MV-4-11 (cell line): Measurements from ENCODE around the gene FTO.

Experiments used
- DNase-seq: peaks from one replicate; lab custom pipeline; 2025; lab: John Stamatoyannopoulos, UW

The FTO gene

GRCh38 chr16:53900667-53901066 lies 196.7 kb downstream of the FTO start:
- DNase-seq: no peak

DNA sequence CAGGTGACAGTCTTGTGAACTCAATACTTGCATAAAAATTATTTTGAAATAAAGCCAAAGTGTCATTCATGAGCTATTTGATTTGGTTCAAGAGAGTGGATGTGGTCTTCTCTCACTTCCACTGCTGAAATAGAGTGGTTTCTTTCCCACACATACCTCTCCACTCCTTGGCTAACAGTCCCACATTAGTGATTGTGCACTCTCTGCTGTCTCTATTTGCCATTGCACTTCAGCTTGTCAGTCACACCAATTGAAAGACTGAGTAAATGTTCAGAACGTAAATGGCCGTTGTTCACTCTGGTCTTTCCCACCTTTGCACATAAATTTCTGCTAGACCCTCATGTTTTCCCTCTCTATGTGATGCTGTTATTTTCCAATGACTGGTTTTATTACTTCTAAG lies 197.5 kb downstream of the FTO start:
- DNase-seq: no peak

DNA sequence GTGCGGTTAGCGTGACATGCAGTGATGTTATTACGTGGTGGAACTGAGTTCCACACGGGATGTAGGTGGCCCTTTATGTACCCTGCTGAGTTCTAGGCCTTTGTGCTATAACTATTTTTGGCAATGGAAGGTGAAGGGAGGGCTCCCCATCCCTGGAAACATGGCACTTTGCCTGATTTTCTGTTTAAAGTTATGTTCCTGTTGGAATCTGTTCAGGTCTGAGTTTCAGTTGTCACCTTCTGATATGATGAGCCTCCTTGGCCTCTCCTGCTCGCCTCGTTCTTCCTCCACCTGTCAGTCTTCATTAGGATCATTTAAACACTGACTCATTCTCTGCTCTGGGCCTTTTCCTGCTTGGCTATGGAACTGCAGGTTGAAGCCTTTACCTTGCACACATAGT lies 200.6 kb downstream of the FTO start:
- no peak for DNase-seq

- DNase-seq: no peak
These were observed 201.1 kb downstream of the FTO start for GRCh38 chr16:53905028-53905427.

- no peak for DNase-seq
These were observed 204.8 kb downstream of the FTO start for GRCh38 chr16:53908731-53909130.

DNA sequence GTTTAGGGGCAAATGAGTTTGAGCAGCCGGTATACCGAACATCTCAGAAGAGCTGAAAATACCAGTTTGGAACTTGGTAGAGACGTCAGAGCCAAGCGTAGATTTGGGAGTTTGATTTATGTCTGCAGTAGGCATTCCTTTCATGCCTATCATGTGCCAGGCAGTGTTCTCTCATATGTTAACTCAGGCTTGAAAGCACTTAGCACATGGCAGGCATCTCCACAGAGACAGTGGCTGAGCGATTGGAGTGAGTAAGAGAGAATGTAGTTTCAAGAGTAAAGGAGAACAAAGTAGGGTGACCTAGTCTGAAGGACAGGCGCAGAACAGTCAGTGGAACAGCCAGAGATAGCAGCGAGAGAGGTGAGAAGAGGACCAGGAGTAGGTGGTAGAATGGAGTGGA lies 207.0 kb downstream of the FTO start:
- DNase-seq: no peak

DNA sequence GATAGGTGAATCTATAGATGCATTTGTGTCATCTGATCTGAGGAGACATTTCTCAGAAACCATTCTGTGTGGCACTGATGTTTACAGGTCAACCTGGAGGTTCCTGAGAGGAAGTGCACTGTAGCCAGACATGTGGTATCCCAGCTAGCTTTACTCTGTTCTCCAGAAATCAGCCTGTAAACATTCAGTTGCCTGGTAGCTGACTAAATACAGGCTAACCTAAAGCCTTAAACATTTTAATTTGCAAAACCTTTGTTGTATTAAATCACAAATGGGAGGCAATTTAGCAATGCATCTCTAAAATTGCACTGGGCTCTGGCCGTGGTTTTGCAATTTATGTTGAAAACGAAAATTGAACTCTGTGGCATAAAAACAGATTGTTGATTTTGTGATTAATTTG lies 207.6 kb downstream of the FTO start:
- peak; percentile 17 for DNase-seq

DNA sequence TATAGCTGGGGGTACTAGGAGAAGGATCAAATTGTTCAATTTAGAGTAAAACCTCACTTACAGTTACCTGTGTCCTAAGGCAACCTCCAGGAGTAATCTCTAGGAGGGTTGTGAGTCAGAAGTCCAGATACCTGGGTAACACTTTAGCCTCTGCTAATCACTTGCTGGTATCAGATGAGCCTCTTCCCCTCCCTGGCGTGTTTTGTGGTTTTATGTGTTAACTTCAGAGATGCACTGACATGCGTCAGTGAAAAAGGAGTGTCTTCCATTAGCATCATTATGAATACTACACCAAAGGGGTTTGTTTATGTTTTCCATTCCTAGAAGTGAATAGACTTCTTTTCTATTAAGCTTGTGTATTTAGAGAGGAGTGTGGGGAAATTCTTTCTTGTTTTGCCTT lies 208.2 kb downstream of the FTO start:
- peak; percentile 2 for DNase-seq

DNA sequence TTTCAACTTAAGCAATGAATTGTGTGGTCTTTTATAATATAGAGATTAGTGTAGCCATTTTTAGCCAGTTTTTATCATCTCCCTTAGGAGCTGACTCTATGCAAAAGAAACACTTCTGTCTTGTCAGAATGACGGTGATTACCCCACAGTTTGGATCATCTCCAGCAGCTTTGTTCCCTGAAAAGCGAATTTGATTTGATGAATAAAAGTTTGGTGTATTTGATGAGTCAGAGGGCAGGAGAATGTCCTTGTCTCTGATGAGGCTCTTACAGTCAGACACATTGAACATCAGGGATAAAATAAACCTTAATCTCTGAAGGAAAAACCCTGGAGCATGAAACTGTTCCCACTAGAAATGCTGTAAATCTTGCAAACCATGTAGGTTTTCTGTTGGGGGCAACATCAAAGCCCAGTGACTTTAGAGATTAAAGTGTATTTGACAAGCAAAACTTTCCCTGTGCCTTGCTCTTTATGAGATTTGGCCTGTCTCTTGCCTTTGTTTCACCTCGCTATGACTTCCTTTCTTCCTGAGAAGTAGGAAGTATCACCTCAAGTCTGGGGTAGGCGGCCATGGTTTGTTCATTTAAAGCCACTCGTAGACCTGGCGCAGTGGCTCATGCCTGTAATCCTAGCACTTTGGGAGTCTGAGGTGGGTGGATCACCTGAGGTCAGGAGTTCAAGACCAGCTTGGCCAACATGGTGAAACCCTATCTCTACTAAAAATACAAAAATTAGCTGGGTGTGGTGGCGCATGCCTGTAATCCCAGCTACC lies 209.3 kb downstream of the FTO start:
- DNase-seq: peak; percentile 55

DNA sequence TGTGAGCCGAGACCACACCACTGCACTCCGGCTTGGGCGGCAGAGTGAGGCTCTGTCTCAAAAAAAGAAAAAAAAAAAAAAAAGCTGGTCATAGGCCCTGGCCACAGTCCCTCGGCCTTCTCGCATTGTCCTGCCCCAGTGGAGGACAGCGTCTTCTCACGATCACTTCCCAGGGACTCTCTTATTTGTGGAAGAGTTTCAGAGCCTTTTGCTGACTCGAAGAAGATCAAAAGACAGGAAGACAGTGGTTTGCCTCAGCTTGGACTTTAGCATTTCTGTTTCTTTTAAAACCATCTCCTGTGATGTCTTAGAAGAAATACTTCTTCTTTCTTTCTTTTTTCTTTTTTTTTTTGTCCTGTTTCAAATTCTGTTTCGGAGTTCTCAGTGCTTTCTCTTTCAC lies 210.0 kb downstream of the FTO start:
- DNase-seq: peak; percentile 21

DNA sequence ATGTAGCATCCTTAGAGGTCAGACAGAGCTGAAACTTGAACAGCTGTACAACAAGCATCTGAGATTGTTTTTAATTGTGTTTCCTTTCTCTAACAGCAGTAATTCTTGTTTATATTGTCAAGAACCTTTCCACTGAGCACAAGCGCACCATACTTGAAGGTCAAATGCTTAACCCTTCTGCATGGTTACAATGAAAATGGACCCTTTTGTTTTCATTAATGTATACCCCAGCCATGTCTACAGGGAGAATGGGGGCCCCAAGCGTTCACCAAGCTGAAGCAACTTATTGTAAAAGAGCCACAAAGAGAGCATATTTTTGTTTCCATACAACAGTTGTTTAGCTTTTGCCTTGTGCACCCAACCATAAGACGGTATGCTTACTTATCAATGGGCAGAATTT lies 210.8 kb downstream of the FTO start:
- no peak for DNase-seq

DNA sequence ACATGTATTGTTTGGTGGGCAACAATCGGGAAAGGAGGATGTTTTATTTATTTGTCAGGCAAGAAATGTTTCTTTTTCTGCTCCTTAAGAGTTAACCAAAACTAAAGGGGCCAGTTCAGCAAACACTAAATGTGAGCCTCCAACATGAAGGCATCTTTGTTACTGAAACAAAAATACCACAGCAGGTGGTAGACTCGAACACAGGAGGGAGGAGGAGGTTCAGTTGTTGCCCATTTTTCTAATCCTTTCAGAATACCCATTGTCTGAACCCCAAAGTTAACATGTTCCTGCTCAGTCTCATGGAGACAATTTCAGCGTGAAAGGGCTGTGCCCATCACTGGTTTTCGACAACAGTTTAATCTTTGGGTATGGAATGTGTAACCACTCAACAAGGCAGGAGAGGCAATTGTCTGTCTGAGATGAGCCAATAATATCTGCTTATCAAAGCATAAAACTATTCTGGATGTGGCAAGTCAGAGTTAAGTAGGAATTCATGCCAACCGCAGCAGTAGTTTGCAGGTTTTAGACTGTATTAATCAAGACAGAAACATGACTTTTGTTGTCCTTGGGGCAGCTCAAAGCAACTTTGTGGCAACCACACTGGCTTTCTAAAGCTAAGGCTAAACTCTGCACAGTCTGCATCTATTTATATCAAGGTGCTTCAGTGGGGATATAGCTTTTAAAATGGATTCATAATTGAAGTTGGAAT lies 211.7 kb downstream of the FTO start:
- DNase-seq: no peak

DNA sequence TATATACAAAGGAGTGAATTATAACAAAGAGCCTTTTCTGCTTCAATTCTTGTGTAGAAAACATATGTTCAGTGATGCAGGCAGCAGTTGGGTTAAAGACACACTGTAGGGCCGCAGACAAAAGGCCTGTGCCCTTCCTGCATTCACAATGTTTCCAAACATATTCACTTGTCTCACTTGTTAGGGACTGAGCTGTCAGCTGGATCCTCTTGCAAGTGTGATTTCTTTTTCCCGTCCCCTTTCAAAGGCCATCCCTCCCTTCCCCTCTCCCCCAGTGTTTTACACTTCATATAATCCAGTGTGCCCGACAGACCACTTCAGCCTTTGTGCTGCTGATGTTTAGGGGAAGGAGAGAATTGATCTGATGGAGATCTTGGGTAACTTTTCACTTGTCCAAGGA lies 217.0 kb downstream of the FTO start:
- no peak for DNase-seq

DNA sequence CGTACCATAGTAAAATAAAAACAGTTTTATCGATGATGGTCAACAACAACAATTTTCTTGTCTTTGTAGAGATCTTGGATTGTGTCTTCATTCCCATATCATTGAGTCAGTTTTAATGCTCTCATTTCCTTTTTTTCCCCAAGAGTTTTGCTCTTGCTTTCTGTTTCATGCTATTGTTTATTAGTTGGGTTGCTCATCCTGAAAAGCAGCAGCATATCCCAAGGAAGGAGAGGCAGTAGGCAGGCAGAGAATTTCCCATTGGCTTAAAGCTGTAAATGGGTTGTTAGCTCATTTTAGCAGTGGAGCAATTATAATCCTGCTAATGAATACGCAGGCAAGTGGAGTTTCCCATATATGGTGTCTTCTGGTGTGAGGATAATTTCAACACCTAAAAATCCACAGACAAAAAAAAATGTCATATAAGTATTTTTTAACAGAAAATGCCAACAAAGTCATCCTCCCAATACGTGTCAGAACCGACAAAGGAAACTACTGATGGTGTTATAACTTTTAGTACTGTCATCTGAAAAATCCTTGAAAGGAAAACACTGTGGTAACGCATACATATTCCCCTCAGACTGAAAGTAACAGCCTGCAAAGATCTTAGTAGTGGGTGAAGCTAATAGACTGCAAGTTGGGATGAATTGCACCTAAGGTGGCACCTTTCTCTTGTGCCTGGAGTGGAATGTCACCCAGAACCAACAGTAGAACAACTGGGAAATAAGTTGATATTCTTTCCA lies 218.3 kb downstream of the FTO start:
- DNase-seq: no peak

- no peak for DNase-seq
These were observed 219.0 kb downstream of the FTO start for GRCh38 chr16:53922807-53923571.

- no peak for DNase-seq
These were observed 220.6 kb downstream of the FTO start for GRCh38 chr16:53924331-53925106.

DNA sequence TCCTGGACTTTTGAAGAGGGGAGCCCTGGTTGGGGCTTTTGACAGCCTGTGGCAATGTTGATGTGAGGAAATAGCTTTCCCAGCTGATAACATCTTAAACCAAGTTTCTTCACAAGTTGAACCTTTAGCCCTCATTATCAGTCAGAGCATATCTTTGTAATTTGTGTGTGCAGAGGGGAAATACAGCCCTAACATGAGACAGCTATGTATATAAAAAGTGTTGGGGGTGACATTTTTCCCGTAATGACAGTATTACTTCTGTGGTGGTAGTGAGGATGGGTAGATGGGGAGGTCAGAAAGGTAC lies 221.1 kb downstream of the FTO start:
- DNase-seq: peak; percentile 39

- peak; percentile 13 for DNase-seq
These were observed 221.6 kb downstream of the FTO start for GRCh38 chr16:53925526-53925925.

DNA sequence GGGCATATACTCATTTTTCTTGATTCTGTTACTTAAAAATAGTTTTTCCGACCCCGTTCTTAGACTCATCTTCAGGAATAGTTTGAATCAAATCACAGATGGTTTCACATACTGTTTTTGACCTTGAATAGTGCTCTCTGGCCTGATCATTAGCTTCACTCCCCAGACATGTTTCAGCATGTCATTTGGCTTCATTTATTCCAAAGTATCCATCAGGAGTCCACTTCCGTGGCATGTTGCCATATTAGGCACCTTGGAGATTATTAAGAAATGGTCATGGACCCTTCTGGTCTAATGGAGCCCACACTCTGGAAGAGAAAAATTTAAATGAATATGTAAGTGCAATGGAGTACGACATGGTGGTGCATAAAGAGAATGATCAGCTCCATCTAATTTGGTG lies 222.3 kb downstream of the FTO start:
- no peak for DNase-seq

DNA sequence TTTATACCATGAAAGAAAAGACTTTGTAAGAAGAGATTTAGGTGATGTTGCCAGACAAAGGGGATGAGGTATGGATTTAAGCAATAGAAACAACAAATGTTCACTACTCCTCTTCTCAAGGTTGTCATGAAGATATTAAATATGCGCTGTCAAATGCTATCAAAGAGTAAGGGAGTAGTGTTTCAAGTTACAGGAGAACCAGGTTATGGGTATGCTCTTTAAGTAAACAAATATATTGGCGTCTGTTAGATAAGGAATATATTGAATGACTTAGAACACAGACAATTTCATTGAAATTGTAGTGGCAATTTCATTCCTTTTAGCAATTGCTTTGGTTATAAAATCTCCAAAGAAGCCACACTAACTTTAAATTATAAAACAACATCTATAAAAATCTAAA lies 229.0 kb downstream of the FTO start:
- no peak for DNase-seq

DNA sequence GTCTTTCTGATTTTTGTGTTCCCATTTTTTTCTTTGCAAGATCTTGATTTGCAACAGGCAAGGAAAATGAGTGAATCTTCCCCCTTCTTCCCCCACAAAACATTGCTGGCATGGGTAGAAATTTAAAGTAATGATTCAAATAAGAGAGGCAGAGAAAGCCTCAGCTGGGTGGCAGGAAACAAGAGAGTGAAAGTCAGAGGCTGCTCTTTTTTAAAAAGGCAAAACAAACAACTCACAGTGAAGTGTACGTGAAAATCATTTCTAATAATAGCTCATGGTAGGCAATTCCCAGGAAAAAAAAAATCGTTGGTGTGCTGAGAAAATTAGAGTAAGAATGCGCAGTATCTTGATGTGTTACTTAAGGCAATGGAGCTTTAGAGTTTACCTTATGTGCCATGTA lies 229.5 kb downstream of the FTO start:
- DNase-seq: no peak

GRCh38 chr16:53936052-53936451 lies 232.1 kb downstream of the FTO start:
- DNase-seq: no peak
